Neural progenitor cell (in vitro differentiated cells): ENCODE results near the gene HDGFL2. TPM values are rescaled to one million over a fixed set of nuclear protein-coding genes. Genes with fewer than 3 reads are reported as not detected.

ENCODE experiments used
- DNase-seq: peaks from one replicate; pipeline ENCODE4 v3.0.0-alpha.2; 2016; ENCODE audit warnings: low spot score
- H2AFZ ChIP-seq: fragments of 200-600 bp; sonication (generic); replicated peaks from 2 replicates; pipeline ENCODE4 v1.6.1; 2016; ENCODE audit warnings: antibody characterized with exemption
- H3F3A ChIP-seq: fragments of 200-600 bp; sonication (generic); 2 replicates; pipeline ENCODE4 v1.6.1; 2016; ENCODE audit warnings: antibody characterized with exemption, low read depth
- H3K27ac ChIP-seq: fragments of 200-600 bp; sonication (generic); 2 replicates; pipeline ENCODE4 v1.5.1; 2016; ENCODE audit warnings: mild to moderate bottlenecking
- H3K27me3 ChIP-seq: fragments of 200-600 bp; sonication (generic); 2 replicates; pipeline ENCODE4 v1.6.1; 2016; ENCODE audit warnings: mild to moderate bottlenecking, moderate library complexity
- H3K36me3 ChIP-seq: fragments of 200-600 bp; sonication (generic); 2 replicates; pipeline ENCODE4 v1.5.1; 2016
- H3K4me1 ChIP-seq: fragments of 200-600 bp; sonication (generic); 2 replicates; pipeline ENCODE4 v1.6.1; 2016; ENCODE audit warnings: mixed run types
- H3K4me2 ChIP-seq: fragments of 200-600 bp; sonication (generic); 2 replicates; pipeline ENCODE4 v1.6.1; 2016
- H3K4me3 ChIP-seq: fragments of 200-600 bp; sonication (generic); 2 replicates; pipeline ENCODE4 v1.5.1; 2016
- H3K79me2 ChIP-seq: fragments of 200-600 bp; sonication (generic); 2 replicates; pipeline ENCODE4 v1.6.1; 2016; ENCODE audit warnings: low read depth
- H3K9ac ChIP-seq: fragments of 200-600 bp; sonication (generic); 2 replicates; pipeline ENCODE4 v1.6.1; 2016
- H3K9me3 ChIP-seq: fragments of 200-600 bp; sonication (generic); 2 replicates; pipeline ENCODE4 v1.5.1; 2016; ENCODE audit warnings: low read depth
- H4K20me1 ChIP-seq: fragments of 200-600 bp; sonication (generic); 2 replicates; pipeline ENCODE4 v1.6.1; 2016; ENCODE audit warnings: low read depth
- H3K27ac Mint-ChIP-seq: 3 replicates; pipeline ENCODE4 v1.8.0; 2021; ENCODE audit warnings: mixed read lengths
- H3K27me3 Mint-ChIP-seq: 2 replicates; pipeline ENCODE4 v1.8.0; 2022; ENCODE audit warnings: low read depth, mild to moderate bottlenecking, inconsistent platforms, moderate library complexity, mixed read lengths; ENCODE audit not compliant: insufficient read depth
- H3K36me3 Mint-ChIP-seq: 3 replicates; pipeline ENCODE4 v1.8.0; 2021; ENCODE audit warnings: mixed read lengths
- H3K4me1 Mint-ChIP-seq: 3 replicates; pipeline ENCODE4 v1.8.0; 2021; ENCODE audit warnings: mixed read lengths
- H3K4me3 Mint-ChIP-seq: 3 replicates; pipeline ENCODE4 v1.8.0; 2021; ENCODE audit warnings: mild to moderate bottlenecking, moderate library complexity, mixed read lengths
- H3K9me3 Mint-ChIP-seq: 3 replicates; pipeline ENCODE4 v1.8.0; 2020; ENCODE audit warnings: mixed read lengths
- EZH2 ChIP-seq: fragments of 200-600 bp; sonication (generic); IDR thresholded peaks from 2 replicates; pipeline ENCODE4 v1.6.1; 2017; ENCODE audit warnings: antibody characterized with exemption, mild to moderate bottlenecking, moderate library complexity
- EZH2phosphoT487 ChIP-seq: fragments of 200-600 bp; sonication (generic); IDR thresholded peaks from 2 replicates; pipeline ENCODE4 v1.6.1; 2017; ENCODE audit warnings: antibody characterized with exemption
- total RNA-seq: library from RNA; depleted of rRNA; stranded (reverse); fragments of >200 nt; gene quantifications from 2 replicates; pipeline ENCODE4 v1.2.3, GENCODE V29; 2015; ENCODE audit warnings: low replicate concordance
- TF ChIP-seq, protein P1 (sequence below): fragments of 200-600 bp; sonication (generic); IDR thresholded peaks from 2 replicates; pipeline ENCODE4 v1.5.1; 2017; ENCODE audit warnings: antibody characterized with exemption, mild to moderate bottlenecking

Gene HDGFL2
- total RNA-seq, 1 donor from 2014 or later = 36.0 TPM

- Mint-ChIP-seq H3K9me3 (no peaks in the 10 kb centered on the region), H3K27me3 (peaks cover 3% of the 10 kb centered on the region), H3K4me3 (no peak overlapping the region), H3K36me3 (peaks cover 4% of the 10 kb centered on the region), H3K27ac (no peak overlapping the region), H3K4me1 (no peaks in the 10 kb centered on the region)
- no peak overlapping the region for H3K9ac ChIP-seq
- H3K9me3 ChIP-seq = no peaks in the 10 kb centered on the region
- TF ChIP-seq EZH2phosphoT487 (no peak), EZH2 (no peak)
- TF ChIP-seq, protein P1, sequence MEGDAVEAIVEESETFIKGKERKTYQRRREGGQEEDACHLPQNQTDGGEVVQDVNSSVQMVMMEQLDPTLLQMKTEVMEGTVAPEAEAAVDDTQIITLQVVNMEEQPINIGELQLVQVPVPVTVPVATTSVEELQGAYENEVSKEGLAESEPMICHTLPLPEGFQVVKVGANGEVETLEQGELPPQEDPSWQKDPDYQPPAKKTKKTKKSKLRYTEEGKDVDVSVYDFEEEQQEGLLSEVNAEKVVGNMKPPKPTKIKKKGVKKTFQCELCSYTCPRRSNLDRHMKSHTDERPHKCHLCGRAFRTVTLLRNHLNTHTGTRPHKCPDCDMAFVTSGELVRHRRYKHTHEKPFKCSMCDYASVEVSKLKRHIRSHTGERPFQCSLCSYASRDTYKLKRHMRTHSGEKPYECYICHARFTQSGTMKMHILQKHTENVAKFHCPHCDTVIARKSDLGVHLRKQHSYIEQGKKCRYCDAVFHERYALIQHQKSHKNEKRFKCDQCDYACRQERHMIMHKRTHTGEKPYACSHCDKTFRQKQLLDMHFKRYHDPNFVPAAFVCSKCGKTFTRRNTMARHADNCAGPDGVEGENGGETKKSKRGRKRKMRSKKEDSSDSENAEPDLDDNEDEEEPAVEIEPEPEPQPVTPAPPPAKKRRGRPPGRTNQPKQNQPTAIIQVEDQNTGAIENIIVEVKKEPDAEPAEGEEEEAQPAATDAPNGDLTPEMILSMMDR = no peak
- no peaks in the 10 kb centered on the region for H3K4me1 ChIP-seq
- H2AFZ ChIP-seq = no peak overlapping the region
- no peak for DNase-seq
- no peaks in the 10 kb centered on the region for H3K79me2 ChIP-seq
- no peak overlapping the region for H3K4me2 ChIP-seq
- no peak overlapping the region for H3K4me3 ChIP-seq
- no peak overlapping the region for H3K27ac ChIP-seq
- H4K20me1 ChIP-seq = peaks cover 3% of the 10 kb centered on the region
- H3F3A ChIP-seq = peaks cover 4% of the 10 kb centered on the region
- H3K27me3 ChIP-seq = no peaks in the 10 kb centered on the region
- H3K36me3 ChIP-seq = no peaks in the 10 kb centered on the region
Observed at GRCh38 chr19:4495471-4495870, 23.4 kb downstream of the HDGFL2 start.

GRCh38 chr19:4496304-4496703 lies 24.2 kb downstream of the HDGFL2 start:
- DNase-seq = no peak
- peaks cover 3% of the 10 kb centered on the region for H3K27me3 Mint-ChIP-seq
- no peaks in the 10 kb centered on the region for H3K4me1 Mint-ChIP-seq
- Histone ChIP-seq H3K36me3 (no peaks in the 10 kb centered on the region), H3K9ac (no peak overlapping the region), H3F3A (peaks cover 4% of the 10 kb centered on the region), H3K4me1 (no peaks in the 10 kb centered on the region), H2AFZ (no peak overlapping the region), H3K4me3 (no peak overlapping the region), H3K9me3 (no peaks in the 10 kb centered on the region), H3K27ac (no peak overlapping the region), H3K79me2 (no peaks in the 10 kb centered on the region), H3K27me3 (no peaks in the 10 kb centered on the region), H3K4me2 (no peak overlapping the region), H4K20me1 (peaks cover 3% of the 10 kb centered on the region)
- TF ChIP-seq, protein P1 = no peak
- TF ChIP-seq EZH2phosphoT487 (no peak), EZH2 (no peak)
- no peaks in the 10 kb centered on the region for H3K9me3 Mint-ChIP-seq
- H3K27ac Mint-ChIP-seq = no peak overlapping the region
- no peak overlapping the region for H3K4me3 Mint-ChIP-seq
- H3K36me3 Mint-ChIP-seq = peaks cover 2% of the 10 kb centered on the region

- H3K27me3 ChIP-seq = no peaks in the 10 kb centered on the region
- no peaks in the 10 kb centered on the region for H3K79me2 ChIP-seq
- H3K36me3 ChIP-seq = no peaks in the 10 kb centered on the region
- no peaks in the 10 kb centered on the region for H3K4me1 Mint-ChIP-seq
- H3K27me3 Mint-ChIP-seq = peaks cover 7% of the 10 kb centered on the region
- H3K36me3 Mint-ChIP-seq = peaks cover 2% of the 10 kb centered on the region
- no peak for DNase-seq
- TF ChIP-seq EZH2 (no peak), EZH2phosphoT487 (no peak)
- TF ChIP-seq, protein P1 = no peak
- no peaks in the 10 kb centered on the region for H3K9me3 ChIP-seq
- H2AFZ ChIP-seq = no peak overlapping the region
- H3K4me3 Mint-ChIP-seq = no peak overlapping the region
- H4K20me1 ChIP-seq = peaks cover 4% of the 10 kb centered on the region
- H3K9me3 Mint-ChIP-seq = no peaks in the 10 kb centered on the region
- no peak overlapping the region for H3K4me3 ChIP-seq
- no peaks in the 10 kb centered on the region for H3F3A ChIP-seq
- H3K27ac ChIP-seq = no peak overlapping the region
- H3K27ac Mint-ChIP-seq = no peak overlapping the region
- H3K9ac ChIP-seq = no peak overlapping the region
- peaks cover 2% of the 10 kb centered on the region for H3K4me1 ChIP-seq
- no peak overlapping the region for H3K4me2 ChIP-seq
Observed at GRCh38 chr19:4497770-4498389, 25.8 kb downstream of the HDGFL2 start.
